GM18520 (cell line): ENCODE data around the gene PAX8.
"Not testable (repeated sequence)": the region's sequence is repeated elsewhere in the genome, so short reads cannot be mapped to it uniquely, and the experiment has no call there.

ENCODE experiments used
- ATAC-seq: cut with Tn5 transposase; IDR thresholded peaks from one replicate; pipeline ENCODE4 v1.9.1; 2021; ENCODE audit not compliant: unreplicated experiment

The PAX8 gene

DNA sequence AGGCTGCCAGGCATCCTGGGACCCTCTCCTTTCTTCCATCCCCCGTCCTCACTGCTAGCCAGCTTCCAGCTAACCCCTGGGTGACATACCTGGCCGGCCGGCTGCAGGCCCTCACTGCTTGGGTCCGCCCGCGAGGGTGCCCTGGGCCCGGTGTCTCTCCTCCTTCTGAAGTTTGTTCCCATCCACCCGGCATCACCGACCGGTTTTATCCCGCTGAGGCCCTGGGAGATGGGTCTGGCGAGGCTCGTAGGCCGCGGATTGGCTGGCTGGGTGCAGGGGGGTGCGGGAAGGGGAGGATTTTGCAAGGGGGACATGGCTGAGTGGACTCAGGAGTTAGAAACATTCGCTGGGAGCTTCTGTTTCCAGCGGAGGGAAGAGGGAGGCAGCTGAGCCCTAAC lies at the start of gene PAX8:
TSS of gene PAX8 (minus strand) at position 180 of the 398 bp plus-strand sequence. CDS start 527 bp downstream, outside the sequence.
- no peak for ATAC-seq

DNA sequence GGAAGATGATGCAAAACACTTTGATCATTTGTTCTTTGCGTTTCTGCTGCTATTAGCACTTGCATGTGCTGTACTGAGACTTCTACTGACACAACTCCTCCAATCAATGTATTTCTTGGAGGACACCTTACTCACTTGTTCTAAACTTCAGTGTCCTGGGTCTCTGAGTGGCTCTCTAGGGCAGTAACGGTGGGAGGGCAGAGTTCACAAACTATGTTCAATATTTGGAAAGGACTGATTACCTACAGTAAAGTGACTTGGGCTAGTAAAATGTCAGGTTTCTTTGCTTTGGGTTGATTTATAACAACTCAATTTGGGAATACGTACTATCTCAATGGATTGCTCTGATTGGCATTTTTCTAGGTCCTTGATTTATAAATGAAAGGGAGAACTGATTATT lies 49.3 kb upstream of the PAX8 start:
- ATAC-seq: no peak

DNA sequence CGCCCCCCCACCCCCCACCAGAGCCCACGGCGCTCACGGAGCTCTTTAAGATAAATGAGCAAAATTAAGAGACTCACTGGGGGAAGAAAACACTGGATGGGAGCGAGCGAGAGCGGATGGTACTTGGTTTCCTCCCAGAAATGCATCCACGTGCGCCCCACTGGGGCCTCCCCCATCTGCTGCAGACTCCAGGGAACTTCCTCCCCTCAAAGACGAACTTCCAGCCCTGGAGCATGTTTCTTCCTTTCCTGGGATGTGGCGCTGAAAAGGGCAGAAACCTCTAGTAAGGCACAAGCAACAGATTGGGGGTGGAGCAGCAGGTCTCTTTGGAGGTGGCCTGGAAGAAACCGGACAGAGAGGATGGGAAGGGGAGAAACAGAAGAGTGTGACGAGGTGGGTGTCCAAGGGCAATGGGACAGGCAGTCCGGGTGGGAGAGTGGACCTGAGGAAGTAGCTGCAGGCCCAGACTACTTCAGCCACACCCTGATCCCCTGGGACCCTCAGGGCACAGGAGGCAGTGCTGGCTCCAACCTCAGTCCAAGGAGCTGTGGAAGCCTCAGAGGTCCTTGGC lies 46.5 kb upstream of the PAX8 start:
- ATAC-seq: not testable (repeated sequence)

DNA sequence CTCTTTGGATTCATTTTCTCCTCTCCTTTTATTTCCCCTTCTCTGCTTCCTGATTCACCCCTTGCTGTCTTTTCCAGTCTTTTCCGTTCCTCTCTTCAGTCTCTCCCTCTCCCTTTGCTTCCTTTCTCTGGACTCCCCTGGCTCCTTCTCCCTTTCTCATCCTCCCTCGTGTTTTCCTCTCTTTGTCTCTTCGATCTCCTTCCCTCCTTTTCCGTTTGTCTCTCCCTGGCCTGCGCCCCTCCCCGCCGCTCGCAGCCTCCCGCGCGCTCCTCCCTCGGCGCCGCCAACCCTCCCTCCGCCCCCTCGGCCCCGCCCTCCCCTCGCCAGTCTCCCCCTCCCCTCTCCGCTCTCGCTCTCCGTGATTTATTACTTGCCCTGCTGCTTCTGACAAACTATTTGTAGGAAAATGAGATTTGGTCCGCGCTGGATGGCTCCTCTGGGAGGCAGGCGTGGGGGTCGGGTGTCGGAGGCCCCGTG lies 46.0 kb upstream of the PAX8 start:
- no peak for ATAC-seq

DNA sequence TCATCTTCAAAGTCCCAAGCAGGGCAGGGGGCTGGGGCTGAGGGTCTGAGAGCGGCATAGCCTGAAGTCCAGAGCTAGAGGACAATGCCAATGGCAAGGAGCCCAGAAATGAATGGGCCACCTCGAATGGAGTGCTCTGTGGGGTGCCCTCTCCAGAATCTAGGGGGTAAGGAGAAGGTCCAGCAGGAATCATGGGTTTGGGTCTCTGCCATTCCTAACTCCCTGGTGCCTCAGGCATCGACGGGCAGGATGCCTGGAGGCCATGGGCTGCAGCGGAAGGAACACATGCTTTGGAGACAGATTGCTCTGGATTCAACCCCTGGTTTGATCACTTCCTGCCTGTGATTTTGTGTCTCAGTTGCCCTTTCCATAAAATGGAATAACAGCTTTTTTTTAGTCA lies 44.4 kb upstream of the PAX8 start:
- not testable (repeated sequence) for ATAC-seq

DNA sequence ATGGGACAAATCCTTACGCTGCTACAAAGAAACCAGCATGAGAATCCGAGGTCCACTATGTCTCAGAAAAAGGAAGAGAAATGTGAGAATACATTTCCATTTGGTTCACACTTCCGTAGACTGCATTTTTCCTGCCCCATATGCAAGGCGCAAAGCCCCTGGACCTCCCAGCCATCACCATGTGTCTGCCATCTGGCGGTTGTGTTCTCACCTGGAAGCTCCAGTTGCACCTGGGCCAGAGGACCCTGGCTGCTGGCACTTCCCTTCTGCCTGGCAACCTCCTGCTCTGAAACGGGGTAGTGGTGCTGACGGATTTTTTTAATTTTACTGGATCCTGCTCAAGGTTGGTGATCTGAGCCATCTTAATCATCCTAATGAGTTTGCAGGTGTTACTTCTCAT lies 41.4 kb upstream of the PAX8 start:
- not testable (repeated sequence) for ATAC-seq

DNA sequence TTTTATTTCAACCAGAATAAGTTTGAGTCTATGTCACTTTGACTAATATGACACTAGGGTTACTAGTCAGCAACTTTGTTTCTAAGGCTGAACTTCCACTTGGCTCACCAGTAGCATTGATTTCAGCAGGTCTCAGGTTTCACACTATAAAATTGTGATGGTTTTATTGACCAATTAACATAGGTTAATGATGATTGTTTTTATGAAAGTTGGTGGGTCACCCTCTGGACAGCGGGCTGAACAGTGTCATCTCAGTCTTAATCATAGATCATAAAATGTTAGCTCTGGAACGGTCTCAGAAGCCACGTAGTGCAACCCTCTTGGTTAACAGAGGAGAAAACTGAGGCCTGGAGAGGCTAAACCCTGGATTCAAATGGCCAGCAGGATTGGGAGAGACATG lies 40.2 kb upstream of the PAX8 start:
- ATAC-seq: not testable (repeated sequence)

DNA sequence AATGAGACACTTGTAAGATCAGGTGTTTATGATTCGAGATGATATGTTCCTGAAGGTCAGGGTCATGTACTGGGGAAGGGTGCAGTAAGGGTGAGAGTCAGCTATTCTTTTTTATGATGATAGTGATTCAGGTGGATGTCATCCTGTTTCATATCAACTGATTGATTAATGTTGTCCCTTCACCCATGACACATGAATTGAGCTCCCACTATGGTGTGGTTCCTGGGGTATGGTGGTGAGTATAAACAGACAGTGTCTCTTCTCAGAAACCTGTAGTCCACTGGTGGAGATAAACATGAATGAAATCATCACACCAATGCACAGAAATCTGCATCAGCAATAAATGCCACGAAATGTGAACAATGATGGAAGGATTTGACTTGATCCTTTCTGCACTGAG lies 37.4 kb upstream of the PAX8 start:
- ATAC-seq: no peak

DNA sequence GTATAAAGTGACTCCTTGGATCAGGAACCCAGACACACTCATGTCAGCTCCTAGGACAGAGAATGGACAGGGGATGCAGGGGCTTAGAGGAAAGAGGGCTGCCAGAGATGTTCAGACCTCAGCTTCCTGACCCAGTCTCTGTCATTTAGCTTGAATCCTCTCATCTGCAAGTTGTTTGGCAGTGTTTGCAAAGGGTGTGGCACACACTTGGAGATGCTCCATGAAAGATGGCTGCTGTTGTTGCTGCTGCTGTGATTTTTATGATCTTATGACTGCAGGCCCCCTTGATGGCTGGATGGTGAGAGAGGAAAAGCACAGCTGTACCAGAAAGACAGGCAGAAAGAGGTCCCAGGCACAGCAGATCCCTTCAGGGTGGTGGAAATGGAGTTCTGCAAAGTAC lies 35.9 kb upstream of the PAX8 start:
- not testable (repeated sequence) for ATAC-seq

DNA sequence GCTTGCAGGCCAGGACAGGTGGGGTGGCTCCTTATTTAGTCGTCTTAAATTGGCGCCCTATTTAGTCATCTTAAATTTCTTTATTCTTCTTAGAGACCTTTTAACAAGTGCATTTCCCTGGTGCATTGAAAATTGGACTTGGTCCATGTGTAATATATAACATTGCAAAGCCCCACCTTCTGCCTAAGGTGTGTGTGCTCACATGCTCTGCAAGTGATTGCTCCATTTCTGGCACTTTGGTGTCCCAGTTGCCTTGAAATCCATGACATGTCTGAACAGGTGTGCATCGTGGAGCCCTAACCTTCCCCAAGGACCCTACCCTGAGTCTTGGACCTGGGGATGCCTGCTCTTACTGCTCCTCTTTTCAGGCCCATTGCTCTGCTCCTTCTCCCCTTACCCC lies 35.5 kb upstream of the PAX8 start:
- ATAC-seq: not testable (repeated sequence)

DNA sequence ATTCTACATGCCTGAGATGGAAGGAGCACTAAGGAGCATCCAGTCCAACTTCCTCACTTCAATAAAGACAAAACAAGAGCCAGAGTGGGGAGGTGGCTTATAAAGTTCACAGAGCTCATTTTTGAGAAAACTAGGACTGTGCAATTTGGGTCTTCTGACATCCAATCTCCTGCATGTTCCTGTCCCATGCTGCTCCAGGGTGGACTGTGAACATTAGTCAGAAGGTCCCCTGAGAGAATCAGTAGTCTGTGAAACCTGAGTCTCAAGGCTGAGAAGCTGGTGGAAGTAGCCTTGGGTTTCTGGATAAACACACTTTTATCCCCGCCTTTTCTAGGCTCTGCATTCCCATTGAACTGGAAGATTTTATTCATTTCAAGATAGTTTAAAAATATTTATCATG lies 33.1 kb upstream of the PAX8 start:
- not testable (repeated sequence) for ATAC-seq

DNA sequence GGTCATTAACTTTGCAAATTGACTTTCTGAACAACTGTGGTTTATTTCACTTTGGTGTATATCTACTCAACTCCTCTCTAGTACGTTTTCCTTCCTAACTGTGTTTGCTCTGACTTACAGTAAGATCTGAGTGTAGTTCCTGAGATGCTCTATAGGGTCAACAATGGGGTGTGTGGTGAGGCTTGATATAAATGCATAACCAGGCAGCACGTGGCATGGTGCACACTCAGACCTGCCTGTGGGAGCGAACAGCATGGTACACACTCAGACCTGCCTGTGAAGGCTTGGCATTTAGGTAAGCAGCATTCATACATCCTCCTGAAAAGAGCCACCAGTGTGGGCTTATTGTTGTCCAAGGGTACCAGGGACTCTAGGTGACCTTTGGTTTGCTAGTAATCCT lies 32.5 kb upstream of the PAX8 start:
- not testable (repeated sequence) for ATAC-seq

DNA sequence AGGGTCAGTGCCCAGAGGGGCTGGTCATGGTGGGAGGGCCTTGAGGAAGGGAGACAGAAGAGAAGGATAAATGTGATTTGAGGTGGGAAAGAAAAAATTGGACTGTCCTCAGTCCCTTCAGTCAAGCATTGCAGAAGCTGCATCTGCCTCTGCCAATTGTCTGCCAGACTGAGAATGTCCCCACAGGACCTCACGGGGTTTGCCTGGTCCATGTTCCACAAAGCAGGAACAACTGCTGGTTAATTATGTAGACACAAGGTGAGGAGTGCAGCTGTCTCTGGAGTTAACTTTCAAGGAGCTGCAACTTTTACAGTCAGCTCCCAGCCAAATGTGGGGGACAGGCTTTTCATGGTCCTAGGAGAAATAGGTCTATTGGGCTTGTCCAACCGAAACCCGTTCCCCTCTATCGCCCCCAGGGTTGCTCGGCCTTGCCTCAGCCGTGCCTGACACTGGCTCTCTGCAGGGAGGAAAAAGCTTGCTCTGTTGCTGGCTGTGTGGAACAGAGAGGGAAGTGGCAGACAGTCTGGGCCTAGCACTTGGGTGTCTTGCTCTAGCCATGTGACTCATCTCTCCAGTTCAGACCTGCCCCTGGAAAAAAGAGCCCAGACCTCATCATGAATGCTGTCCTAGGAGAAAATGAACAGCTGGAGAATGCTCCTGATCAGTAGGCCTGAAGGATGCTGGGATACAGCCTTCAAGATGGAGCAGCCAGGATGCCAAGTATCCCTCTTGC lies 31.1 kb upstream of the PAX8 start:
- no peak for ATAC-seq

DNA sequence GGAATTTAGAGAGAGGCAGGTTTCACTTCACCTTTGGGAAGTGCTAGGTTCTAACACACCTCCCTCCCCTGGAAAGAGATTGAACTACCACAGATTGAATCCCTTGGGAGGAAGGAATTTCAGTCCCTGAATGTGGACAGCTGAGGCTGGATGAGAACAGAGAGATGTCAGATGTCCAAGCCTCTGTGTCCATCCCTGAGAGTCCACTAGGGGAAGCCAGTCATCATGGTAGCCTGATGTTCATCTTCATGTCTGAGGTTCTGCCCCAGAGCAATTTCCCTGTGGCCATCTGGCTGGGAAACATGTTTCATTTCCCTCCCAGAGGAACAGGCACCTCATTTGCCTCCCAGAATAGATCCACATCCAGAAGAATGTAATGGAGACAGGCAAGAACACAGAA lies 30.1 kb upstream of the PAX8 start:
- not testable (repeated sequence) for ATAC-seq

DNA sequence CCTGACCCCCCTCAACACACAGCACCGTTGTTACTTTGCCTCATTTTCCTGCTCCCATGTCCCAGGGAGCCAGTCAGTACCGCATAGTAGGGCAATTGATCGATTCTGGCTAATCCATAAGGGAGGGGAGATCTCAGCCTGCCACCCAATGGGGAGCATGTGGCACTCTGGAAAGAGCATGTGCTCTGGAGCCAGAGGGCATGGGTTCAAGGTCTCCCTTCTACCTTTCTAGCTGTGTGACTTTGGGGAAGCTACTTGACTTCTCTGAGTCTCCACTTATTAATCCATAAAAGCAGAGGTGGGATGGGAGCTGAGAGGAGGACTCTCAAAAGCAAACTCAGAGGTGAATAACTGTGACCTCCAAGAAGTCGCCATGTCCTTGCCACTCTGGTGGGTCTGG lies 27.5 kb upstream of the PAX8 start:
- not testable (repeated sequence) for ATAC-seq

DNA sequence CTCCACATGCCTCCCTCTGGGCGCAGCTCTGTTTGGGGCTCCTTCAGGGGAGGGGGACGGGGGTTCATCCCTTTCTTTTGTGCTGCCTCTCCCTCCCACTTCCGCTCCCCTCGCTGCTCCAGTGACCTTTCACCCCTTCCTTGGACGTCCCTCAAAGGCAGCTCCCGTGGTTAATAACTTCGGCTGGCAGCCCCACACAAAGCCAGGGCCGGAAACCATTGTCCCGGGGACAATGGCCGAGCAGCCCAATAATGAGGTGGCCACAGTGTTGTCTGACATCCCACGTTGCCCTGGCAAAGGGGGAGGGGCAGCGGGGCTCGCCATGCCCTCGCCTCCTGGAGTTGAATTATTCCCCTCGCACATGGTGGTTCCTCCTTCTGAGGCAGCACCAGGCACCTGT lies 27.0 kb upstream of the PAX8 start:
- ATAC-seq: not testable (repeated sequence)

DNA sequence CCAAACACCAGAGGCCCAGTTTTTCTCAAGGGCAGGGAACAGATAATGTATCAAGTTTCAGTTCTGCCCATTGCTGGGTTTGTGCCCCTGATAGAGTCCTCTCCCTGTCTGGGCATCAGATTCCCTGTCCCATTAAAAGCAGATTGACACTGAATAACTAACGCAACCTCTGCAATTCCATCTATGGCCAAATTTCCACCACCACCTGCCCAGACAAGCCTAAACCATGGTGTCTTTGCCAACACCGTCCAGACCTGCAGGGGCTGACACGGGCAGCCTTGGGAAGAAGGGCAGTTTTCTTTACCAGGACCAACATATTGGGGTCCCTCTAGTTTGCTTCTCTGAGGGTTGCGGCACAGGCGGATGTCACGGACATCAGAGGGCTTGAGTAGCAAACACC lies 26.4 kb upstream of the PAX8 start:
- ATAC-seq: no peak

DNA sequence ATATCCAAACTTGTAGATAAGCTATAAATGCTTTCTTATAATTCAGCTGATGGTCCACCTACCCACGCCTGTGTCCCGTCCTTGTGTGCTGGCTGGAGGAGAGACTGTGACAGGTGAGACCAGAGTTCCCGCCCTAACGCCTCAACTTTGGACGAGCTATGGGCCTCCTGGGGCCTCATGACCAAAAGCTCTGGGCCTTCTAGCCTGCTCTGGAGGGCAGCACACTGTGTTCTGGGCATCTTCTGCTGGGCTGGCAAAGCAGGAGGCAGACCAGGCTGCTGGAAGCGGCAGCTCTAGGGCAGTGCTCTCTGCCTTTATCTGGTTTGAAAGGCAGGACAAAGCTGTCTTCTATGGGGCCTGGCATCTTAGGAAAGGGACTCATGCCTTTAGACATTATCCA lies 26.0 kb upstream of the PAX8 start:
- no peak for ATAC-seq

DNA sequence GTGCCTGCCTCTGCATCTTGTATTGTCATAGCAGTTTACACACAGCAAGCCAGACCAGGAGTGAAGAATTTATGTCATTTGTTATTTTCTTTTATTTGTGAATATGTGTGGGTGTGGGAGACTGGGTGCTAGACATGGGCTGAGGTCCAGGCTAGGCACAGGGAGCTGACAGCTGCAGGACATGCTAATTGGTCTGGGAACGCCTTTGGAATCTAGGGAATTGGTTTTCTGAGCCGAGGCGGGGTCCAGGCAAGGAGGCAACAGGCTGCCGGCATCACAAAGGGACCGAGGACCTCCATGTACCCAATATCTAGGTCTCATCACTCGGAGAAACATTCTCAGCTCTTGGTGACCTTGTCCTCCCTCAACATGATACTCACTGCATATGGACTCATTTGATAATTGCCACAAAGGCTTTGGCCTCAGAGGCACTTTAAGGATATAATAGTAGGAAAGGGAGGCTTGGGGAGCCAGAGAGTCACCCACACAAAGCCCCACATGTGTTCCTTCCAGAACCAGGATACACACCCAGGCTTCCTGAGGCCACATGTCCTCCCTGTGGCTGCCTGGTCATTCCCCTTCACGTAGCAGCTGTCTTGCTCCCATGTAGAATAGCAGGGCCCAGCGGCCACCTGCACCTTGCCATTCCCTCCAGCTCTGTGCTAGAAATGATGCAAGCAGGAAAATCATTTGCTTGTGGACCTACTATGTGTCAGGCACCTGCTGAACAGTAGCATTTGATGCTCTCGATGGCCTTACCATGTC lies 23.7 kb upstream of the PAX8 start:
- not testable (repeated sequence) for ATAC-seq

DNA sequence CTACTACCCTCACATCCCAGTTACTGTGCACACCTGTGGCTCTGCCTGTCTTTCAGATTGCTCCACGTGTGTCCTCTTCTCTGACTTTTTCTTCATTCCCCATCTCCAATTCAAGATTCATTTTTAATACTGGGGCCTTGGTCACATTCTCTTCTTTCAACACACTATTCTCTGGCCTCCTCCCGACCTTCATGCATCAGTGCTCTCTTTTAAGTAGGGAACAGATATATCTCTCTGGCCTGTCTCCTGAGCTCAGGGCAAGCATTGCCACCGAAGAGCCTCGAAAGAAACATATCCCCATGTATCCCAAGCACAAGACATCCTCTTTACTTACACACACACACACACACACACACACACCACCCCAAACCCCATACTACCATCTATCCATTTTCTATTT lies 21.6 kb upstream of the PAX8 start:
- ATAC-seq: no peak

DNA sequence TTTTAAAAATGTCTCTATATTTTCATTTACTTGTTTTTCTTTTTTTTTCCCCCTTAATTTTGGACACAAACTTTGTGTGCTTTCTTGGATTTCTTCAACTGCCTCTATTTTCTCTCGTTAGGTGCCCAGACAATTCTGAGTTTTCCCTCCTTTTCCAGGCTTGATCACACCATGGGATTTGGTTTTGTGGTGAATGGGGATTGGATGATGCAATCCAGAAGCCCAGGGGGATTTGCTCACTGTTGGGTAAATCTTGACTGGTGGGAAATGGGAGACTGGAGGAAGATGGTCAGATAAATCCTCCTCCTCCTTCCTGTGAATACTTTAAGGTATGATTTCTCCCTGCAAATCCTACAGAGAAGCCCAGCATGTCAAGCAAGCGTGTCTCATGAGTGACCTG lies 19.5 kb upstream of the PAX8 start:
- no peak for ATAC-seq

DNA sequence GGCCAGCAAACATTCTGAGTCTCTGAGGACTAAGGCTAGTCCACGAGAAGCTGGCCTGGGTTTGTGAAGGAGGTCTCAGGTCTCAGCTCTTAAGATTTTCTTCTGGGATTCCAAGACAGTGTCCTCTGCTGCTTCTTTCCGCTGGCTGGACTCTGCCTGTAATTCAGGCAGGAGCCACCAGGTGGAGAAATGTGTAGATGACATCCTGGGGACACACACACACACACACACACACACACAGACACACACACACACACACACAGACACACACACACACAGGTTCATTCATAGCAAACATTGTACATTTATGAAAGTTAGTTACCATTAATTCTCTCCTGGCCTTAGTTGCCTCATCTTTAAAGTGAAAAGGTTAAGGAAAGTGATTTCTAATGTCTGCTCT lies 18.9 kb upstream of the PAX8 start:
- not testable (repeated sequence) for ATAC-seq
